ENCODE results near the gene PTH1R.

The PTH1R gene

GRCh38 chr3:46947546-46947901 lies 70.0 kb downstream of the PTH1R start:
- DNase-seq (ENCODE audit: low spot score), result no peak

GRCh38 chr3:46947981-46948791 lies 70.7 kb downstream of the PTH1R start:
- DNase-seq (ENCODE audit: low spot score), result no peak

- no peak for DNase-seq (ENCODE audit: low spot score)
These were observed 71.5 kb downstream of the PTH1R start for GRCh38 chr3:46948830-46949671.

- no peak for DNase-seq (ENCODE audit: low spot score)
These were observed 72.7 kb downstream of the PTH1R start for GRCh38 chr3:46950177-46950576.

- DNase-seq (ENCODE audit: low spot score), result no peak
These were observed 73.2 kb downstream of the PTH1R start for GRCh38 chr3:46950650-46951241.

GRCh38 chr3:46952813-46953212 lies 75.3 kb downstream of the PTH1R start:
- no peak for DNase-seq (ENCODE audit: low spot score)

All from pons (tissue), 1 donor.